GM18519 (cell line): ENCODE data around the gene CEACAM18.
"Not testable (repeated sequence)": the region's sequence is repeated elsewhere in the genome, so short reads cannot be mapped to it uniquely, and the experiment has no call there.

Experiments
- ATAC-seq: cut with Tn5 transposase; IDR thresholded peaks from one replicate; pipeline ENCODE4 v1.9.1; 2021; ENCODE audit warnings: mild to moderate bottlenecking, moderate library complexity; ENCODE audit not compliant: unreplicated experiment, low FRiP score

Gene CEACAM18

GRCh38 chr19:51488491-51488890, 10.2 kb downstream of the CEACAM18 start:
- no peak for ATAC-seq

GRCh38 chr19:51489113-51489512, 10.8 kb downstream of the CEACAM18 start:
- no peak for ATAC-seq

- ATAC-seq: no peak
Measured at GRCh38 chr19:51490676-51491075, 12.3 kb downstream of the CEACAM18 start.

GRCh38 chr19:51491586-51491985, 13.2 kb downstream of the CEACAM18 start:
- ATAC-seq: no peak

GRCh38 chr19:51493776-51494175, 15.4 kb downstream of the CEACAM18 start:
- no peak for ATAC-seq

- ATAC-seq: no peak
Measured at GRCh38 chr19:51497666-51498065, 19.3 kb downstream of the CEACAM18 start.

- ATAC-seq: not testable (repeated sequence)
Measured at GRCh38 chr19:51500931-51501330, 22.6 kb downstream of the CEACAM18 start.

GRCh38 chr19:51501594-51502263, 23.4 kb downstream of the CEACAM18 start, which contains the start of gene SIGLEC12:
Gene SIGLEC12 (minus strand): TSS chr19:51501800. CDS start chr19:51501733, 67 bp downstream.
- ATAC-seq: no peak

GRCh38 chr19:51503286-51503817, 25.0 kb downstream of the CEACAM18 start:
- no peak for ATAC-seq

GRCh38 chr19:51503896-51504295, 25.6 kb downstream of the CEACAM18 start:
- ATAC-seq: no peak

- no peak for ATAC-seq
Measured at GRCh38 chr19:51505904-51506303, 27.6 kb downstream of the CEACAM18 start.

GRCh38 chr19:51507192-51507591, 28.9 kb downstream of the CEACAM18 start:
- ATAC-seq: no peak

GRCh38 chr19:51507640-51508058, 29.3 kb downstream of the CEACAM18 start:
- no peak for ATAC-seq

- ATAC-seq: no peak
Measured at GRCh38 chr19:51508059-51508733, 29.9 kb downstream of the CEACAM18 start.

- no peak for ATAC-seq
Measured at GRCh38 chr19:51509823-51510660, 31.7 kb downstream of the CEACAM18 start.

- no peak for ATAC-seq
Measured at GRCh38 chr19:51511353-51511752, 33.0 kb downstream of the CEACAM18 start.

GRCh38 chr19:51513968-51514367, 35.6 kb downstream of the CEACAM18 start:
- no peak for ATAC-seq

- ATAC-seq: no peak
Measured at GRCh38 chr19:51514866-51515481, 36.6 kb downstream of the CEACAM18 start.

- no peak for ATAC-seq
Measured at GRCh38 chr19:51520728-51521127, 42.4 kb downstream of the CEACAM18 start.

GRCh38 chr19:51521357-51521756, 43.0 kb downstream of the CEACAM18 start:
- ATAC-seq: no peak
